HG03064 (cell line): ENCODE measurements around the gene RET.

ENCODE experiments used
- ATAC-seq: cut with Tn5 transposase; IDR thresholded peaks from one replicate; pipeline ENCODE4 v1.9.1; 2021; ENCODE audit warnings: low read depth; ENCODE audit not compliant: unreplicated experiment

Gene RET

GRCh38 chr10:43044448-43044921 is 32.4 kb upstream of the RET start:
- no peak for ATAC-seq

- no peak for ATAC-seq
Measured at GRCh38 chr10:43044961-43045621, 31.8 kb upstream of the RET start.

GRCh38 chr10:43045631-43046287 is 31.1 kb upstream of the RET start:
- ATAC-seq: no peak

- no peak for ATAC-seq
Measured at GRCh38 chr10:43046288-43046991, 30.4 kb upstream of the RET start.

GRCh38 chr10:43047288-43047970 is 29.4 kb upstream of the RET start:
- ATAC-seq: no peak

GRCh38 chr10:43048301-43049051 is 28.4 kb upstream of the RET start:
- no peak for ATAC-seq

- ATAC-seq: no peak
Measured at GRCh38 chr10:43049081-43049551, 27.8 kb upstream of the RET start.

- ATAC-seq: no peak
Measured at GRCh38 chr10:43050011-43050410, 26.9 kb upstream of the RET start.

- ATAC-seq: no peak
Measured at GRCh38 chr10:43053825-43054224, 23.0 kb upstream of the RET start.

GRCh38 chr10:43054593-43054992 is 22.3 kb upstream of the RET start:
- no peak for ATAC-seq

- ATAC-seq: no peak
Measured at GRCh38 chr10:43055217-43055616, 21.7 kb upstream of the RET start.

- ATAC-seq: no peak
Measured at GRCh38 chr10:43055991-43056567, 20.8 kb upstream of the RET start.

- no peak for ATAC-seq
Measured at GRCh38 chr10:43056568-43057011, 20.3 kb upstream of the RET start.

- no peak for ATAC-seq
Measured at GRCh38 chr10:43057231-43057711, 19.6 kb upstream of the RET start.

GRCh38 chr10:43057831-43058340 is 19.0 kb upstream of the RET start:
- no peak for ATAC-seq

GRCh38 chr10:43058716-43059335 is 18.0 kb upstream of the RET start:
- no peak for ATAC-seq

GRCh38 chr10:43059336-43059720 is 17.5 kb upstream of the RET start:
- no peak for ATAC-seq

GRCh38 chr10:43059828-43060227 is 17.0 kb upstream of the RET start:
- ATAC-seq: no peak

- ATAC-seq: no peak
Measured at GRCh38 chr10:43060291-43060690, 16.6 kb upstream of the RET start.
